ENCODE results near the gene CACNA1D. TPM values are rescaled to one million over a fixed set of nuclear protein-coding genes. Genes with fewer than 3 reads are reported as not detected.

The CACNA1D gene
- polyA plus RNA-seq, 1 experiment = 0.15 TPM

DNA sequence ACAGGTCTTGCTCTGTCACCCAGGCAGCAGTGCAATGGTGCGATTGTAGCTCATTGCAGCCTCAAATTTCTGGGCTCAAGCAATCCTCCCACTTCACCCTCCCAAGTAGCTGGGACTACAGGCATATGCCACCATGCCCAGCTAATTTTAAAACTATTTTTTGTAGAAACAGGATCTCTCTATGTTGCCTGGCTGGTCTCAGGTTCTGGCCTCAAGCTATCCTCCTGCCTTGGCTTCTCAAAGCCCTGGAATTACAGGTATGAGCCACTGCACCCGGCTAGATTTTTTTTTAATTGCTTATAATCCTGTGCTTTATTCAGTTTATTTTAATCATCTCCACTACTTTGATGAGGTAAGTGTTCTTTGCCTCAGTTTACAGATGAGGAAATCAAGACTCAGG lies 195.3 kb downstream of the CACNA1D start:
- no peak for DNase-seq (ENCODE audit: low read depth)
- ChIA-PET POLR2A (interaction anchor here (0.5 kb wide), 1 partner anchor 17 kb away, joined by 3 read pairs; no protein-coding TSS in a partner anchor), CTCF (interaction anchor here (1.5 to 1.7 kb wide), 3 partner anchors 10 to 22 kb away, joined by 4 to 5 read pairs (median 4); no protein-coding TSS in a partner anchor)
- 0 out of 2 replicates have a peak, but pooled peaks cover 1% of the 10 kb centered on the region for H3K27me3 ChIP-seq (ENCODE audit: control insufficient read depth, insufficient read depth, low read length)
- no peak overlapping the region for H3K4me3 ChIP-seq (ENCODE audit: low read depth, low read length)
- H3K36me3 ChIP-seq (ENCODE audit: control insufficient read depth, insufficient read depth, low read length) = no peaks in the 10 kb centered on the region
- TF ChIP-seq, protein P1, sequence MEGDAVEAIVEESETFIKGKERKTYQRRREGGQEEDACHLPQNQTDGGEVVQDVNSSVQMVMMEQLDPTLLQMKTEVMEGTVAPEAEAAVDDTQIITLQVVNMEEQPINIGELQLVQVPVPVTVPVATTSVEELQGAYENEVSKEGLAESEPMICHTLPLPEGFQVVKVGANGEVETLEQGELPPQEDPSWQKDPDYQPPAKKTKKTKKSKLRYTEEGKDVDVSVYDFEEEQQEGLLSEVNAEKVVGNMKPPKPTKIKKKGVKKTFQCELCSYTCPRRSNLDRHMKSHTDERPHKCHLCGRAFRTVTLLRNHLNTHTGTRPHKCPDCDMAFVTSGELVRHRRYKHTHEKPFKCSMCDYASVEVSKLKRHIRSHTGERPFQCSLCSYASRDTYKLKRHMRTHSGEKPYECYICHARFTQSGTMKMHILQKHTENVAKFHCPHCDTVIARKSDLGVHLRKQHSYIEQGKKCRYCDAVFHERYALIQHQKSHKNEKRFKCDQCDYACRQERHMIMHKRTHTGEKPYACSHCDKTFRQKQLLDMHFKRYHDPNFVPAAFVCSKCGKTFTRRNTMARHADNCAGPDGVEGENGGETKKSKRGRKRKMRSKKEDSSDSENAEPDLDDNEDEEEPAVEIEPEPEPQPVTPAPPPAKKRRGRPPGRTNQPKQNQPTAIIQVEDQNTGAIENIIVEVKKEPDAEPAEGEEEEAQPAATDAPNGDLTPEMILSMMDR (IDR thresholded peaks at IDR 0.05; ENCODE audit: insufficient read depth, low read depth, low read length) = no peak

DNA sequence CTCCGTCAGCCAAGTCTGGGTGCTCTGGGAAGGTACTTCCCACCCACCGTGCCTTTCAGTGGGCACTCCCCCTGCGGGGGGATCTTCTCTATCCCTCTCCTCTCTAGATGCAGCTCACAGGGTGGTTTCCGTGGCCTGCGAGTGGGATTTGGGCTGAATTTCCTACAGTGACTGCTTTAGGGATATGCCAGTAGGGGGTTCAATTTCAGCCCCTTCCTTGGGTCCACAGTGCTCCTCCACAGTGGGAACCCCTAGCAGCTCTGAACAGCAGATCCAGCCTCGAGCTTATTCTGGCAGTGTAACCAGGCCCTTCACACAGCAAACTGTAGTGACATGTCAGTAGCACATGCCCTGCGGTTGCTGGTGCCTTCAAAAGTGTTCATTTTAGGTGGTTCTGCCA lies 196.1 kb downstream of the CACNA1D start:
- Histone ChIP-seq H3K36me3 (ENCODE audit: control insufficient read depth, insufficient read depth, low read length) (no peaks in the 10 kb centered on the region), H3K4me3 (ENCODE audit: low read depth, low read length) (no peak overlapping the region), H3K27me3 (ENCODE audit: control insufficient read depth, insufficient read depth, low read length) (0 out of 2 replicates have a peak, but pooled peaks cover 1% of the 10 kb centered on the region)
- no peak for DNase-seq (ENCODE audit: low read depth)
- ChIA-PET CTCF (interaction anchor here (1.5 to 1.7 kb wide), 2 partner anchors 9 to 13 kb away, joined by 4 to 5 read pairs; no protein-coding TSS in a partner anchor), POLR2A (no interaction called here)
- TF ChIP-seq, protein P1 (IDR thresholded peaks at IDR 0.05; ENCODE audit: insufficient read depth, low read depth, low read length) = no peak

DNA sequence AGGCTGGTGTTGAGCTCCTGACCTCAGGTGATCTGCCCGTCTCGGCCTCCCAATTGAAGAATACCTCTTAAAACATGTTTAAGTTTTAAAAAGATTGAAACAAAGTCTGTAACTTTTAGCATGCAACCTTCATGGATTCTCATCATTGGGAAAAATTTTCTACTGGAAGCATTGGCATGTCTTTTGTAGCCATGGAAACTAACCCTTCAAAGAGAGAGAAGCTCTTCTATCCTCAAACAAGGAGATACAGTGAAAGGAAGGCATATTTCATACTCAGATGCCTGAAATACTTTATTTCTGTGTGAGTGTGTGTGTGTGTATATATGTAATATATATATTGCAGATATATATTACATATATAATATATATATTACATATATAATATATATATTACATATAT lies 196.9 kb downstream of the CACNA1D start:
- DNase-seq (ENCODE audit: low read depth) = no peak
- Histone ChIP-seq H3K27me3 (ENCODE audit: control insufficient read depth, insufficient read depth, low read length) (0 out of 2 replicates have a peak, but pooled peaks cover 1% of the 10 kb centered on the region), H3K36me3 (ENCODE audit: control insufficient read depth, insufficient read depth, low read length) (no peaks in the 10 kb centered on the region), H3K4me3 (ENCODE audit: low read depth, low read length) (no peak overlapping the region)
- POLR2A ChIA-PET = no interaction called here
- CTCF ChIA-PET = no interaction called here
- TF ChIP-seq, protein P1 (IDR thresholded peaks at IDR 0.05; ENCODE audit: insufficient read depth, low read depth, low read length) = no peak

DNA sequence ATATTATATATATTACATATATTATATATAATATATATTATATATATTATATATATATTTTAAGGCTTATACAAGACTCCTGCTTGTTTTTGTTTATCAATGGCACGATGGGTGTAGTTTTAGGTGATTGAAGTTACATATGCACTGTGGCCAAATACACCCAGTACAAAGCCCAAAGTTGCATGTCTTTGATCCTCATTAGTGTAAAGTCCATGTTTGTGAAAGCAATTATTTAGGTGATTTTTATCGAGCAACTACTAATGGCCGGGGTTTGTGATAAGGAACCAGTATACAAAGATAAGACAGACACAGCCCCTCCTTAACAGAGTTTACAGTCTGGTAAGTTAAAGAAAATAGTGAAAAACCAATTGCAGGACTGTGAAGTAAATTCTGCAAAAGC lies 197.5 kb downstream of the CACNA1D start:
- Histone ChIP-seq H3K27me3 (ENCODE audit: control insufficient read depth, insufficient read depth, low read length) (0 out of 2 replicates have a peak, but pooled peaks cover 1% of the 10 kb centered on the region), H3K36me3 (ENCODE audit: control insufficient read depth, insufficient read depth, low read length) (no peaks in the 10 kb centered on the region), H3K4me3 (ENCODE audit: low read depth, low read length) (no peak overlapping the region)
- TF ChIP-seq, protein P1 (IDR thresholded peaks at IDR 0.05; ENCODE audit: insufficient read depth, low read depth, low read length) = no peak
- DNase-seq (ENCODE audit: low read depth) = no peak
- ChIA-PET POLR2A (no interaction called here), CTCF (interaction anchor here (1.9 kb wide), 1 partner anchor 18 kb away, joined by 4 read pairs; no protein-coding TSS in a partner anchor)

DNA sequence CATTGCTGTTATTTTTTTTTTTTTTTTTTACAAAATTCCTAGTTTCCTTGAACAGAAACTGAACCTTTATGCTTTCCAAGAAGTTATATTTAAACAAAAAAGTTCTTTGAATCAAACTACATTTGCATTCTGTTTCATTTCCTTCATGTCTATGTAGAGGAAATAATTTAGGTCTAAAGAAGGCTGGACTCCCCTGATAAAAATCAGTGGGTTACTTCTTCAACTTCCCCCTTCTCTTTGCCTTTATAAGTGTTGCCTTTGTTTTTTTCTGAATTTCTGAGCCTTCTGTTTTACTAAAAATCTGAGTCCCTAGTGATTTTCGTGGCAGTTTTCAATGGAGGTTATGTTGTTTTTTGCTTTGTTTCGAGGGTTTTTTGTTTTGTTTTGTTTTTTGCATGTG lies 199.0 kb downstream of the CACNA1D start:
- no peak for DNase-seq (ENCODE audit: low read depth)
- 0 out of 2 replicates have a peak, but pooled peaks cover 1% of the 10 kb centered on the region for H3K27me3 ChIP-seq (ENCODE audit: control insufficient read depth, insufficient read depth, low read length)
- TF ChIP-seq, protein P1 (IDR thresholded peaks at IDR 0.05; ENCODE audit: insufficient read depth, low read depth, low read length) = no peak
- H3K36me3 ChIP-seq (ENCODE audit: control insufficient read depth, insufficient read depth, low read length) = no peaks in the 10 kb centered on the region
- no peak overlapping the region for H3K4me3 ChIP-seq (ENCODE audit: low read depth, low read length)
- ChIA-PET POLR2A (no interaction called here), CTCF (interaction anchor here (1.9 kb wide), 1 partner anchor 17 kb away, joined by 4 read pairs; no protein-coding TSS in a partner anchor)
